C4-2B (cell line): Measurements from ENCODE around the gene CDK5RAP1.
"Not testable (repeated sequence)": the region's sequence is repeated elsewhere in the genome, so short reads cannot be mapped to it uniquely, and the experiment has no call there.

Experiments used
- H3K27ac ChIP-seq: fragments of 450-650 bp; 2 replicates; pipeline ENCODE4 v1.5.1; 2017
- ZFX ChIP-seq: fragments of 450-650 bp; IDR thresholded peaks from 2 replicates; pipeline ENCODE4 v1.6.1; 2017
- TF ChIP-seq, protein P1 (sequence below): fragments of 450-650 bp; conservative IDR thresholded peaks from 2 replicates; pipeline ENCODE4 v1.5.1; 2017; ENCODE audit warnings: mild to moderate bottlenecking

The CDK5RAP1 gene

DNA sequence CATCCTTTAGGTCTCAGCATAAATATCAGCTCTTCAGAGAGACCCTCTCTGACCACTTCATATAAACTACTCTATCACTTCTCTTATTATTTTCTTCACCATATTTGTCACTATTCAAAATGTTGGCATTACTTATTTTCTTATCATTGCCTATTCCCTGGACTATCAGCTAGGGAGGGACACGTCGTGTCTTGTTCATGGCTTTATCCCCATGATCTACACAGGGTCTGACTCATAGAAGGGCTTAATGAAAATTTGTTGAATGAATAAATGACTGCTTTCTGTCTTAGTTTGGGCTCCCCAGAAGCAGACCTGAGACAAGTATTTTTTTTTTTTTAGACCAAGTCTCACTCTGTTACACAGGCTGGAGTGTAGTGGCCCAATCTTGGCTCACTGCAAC is 3.0 kb upstream of the CDK5RAP1 start:
- TF ChIP-seq ZFX, result no peak
- TF ChIP-seq, protein P1, sequence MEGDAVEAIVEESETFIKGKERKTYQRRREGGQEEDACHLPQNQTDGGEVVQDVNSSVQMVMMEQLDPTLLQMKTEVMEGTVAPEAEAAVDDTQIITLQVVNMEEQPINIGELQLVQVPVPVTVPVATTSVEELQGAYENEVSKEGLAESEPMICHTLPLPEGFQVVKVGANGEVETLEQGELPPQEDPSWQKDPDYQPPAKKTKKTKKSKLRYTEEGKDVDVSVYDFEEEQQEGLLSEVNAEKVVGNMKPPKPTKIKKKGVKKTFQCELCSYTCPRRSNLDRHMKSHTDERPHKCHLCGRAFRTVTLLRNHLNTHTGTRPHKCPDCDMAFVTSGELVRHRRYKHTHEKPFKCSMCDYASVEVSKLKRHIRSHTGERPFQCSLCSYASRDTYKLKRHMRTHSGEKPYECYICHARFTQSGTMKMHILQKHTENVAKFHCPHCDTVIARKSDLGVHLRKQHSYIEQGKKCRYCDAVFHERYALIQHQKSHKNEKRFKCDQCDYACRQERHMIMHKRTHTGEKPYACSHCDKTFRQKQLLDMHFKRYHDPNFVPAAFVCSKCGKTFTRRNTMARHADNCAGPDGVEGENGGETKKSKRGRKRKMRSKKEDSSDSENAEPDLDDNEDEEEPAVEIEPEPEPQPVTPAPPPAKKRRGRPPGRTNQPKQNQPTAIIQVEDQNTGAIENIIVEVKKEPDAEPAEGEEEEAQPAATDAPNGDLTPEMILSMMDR, result no peak
- no peak overlapping the region for H3K27ac ChIP-seq

DNA sequence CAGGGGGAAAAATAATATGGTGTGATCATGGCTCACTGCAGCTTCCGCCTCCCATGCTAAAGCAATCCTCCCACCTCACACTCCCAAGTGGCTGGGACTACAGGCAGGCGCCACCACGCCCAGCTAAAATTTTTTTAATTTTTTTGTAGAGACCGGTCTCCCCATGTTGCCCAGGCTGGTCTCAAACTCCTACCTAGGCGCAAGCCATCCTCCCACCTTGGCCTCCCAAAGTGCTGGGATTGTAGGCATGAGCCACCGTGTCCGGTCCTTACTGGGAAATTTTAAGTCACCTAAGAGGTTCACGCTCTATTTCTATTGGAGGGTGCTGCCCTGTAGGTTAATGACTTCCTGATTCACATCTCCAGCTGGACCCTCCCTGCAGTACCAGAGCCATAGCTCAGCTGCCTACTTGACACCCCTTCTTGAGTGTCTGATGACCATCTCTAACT is 626 bp upstream of the CDK5RAP1 start:
- peak overlapping the region; percentile 74 for H3K27ac ChIP-seq
- TF ChIP-seq, protein P1, result no peak
- no peak for TF ChIP-seq ZFX

GRCh38 chr20:33400812-33401183 is 521 bp downstream of the CDK5RAP1 start:
- H3K27ac ChIP-seq, result peak overlapping the region; percentile 74
- TF ChIP-seq, protein P1, result no peak; the same call in 1 of the 2 replicates
- no peak for TF ChIP-seq ZFX

- TF ChIP-seq, protein P1, result no peak
- no peak for TF ChIP-seq ZFX
- no peak overlapping the region for H3K27ac ChIP-seq
These were observed 1.4 kb downstream of the CDK5RAP1 start for GRCh38 chr20:33399924-33400323.

- H3K27ac ChIP-seq, result no peak overlapping the region
- TF ChIP-seq, protein P1, result peak; percentile 32
- TF ChIP-seq ZFX, result no peak
These were observed 6.6 kb downstream of the CDK5RAP1 start for GRCh38 chr20:33394718-33395117.

DNA sequence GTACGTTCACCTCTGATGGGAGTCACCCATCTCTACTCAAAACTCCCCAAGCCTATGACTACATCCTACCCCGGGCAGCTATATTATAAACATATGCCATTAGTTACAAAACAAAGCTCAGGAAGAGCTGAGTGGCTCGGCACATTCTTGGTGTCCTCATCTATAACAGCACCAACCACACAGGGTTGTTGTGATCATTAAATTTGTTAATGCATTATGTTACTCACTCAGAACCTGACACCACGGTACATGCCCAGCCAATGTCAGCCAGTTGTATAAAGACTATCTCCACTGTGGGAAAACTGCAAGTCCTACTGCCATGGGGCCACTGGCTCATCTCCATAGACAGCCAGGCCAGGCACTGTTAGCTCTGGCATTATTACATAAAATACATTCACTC is 7.7 kb downstream of the CDK5RAP1 start:
- no peak for TF ChIP-seq ZFX
- TF ChIP-seq, protein P1, result no peak
- H3K27ac ChIP-seq, result no peak overlapping the region

DNA sequence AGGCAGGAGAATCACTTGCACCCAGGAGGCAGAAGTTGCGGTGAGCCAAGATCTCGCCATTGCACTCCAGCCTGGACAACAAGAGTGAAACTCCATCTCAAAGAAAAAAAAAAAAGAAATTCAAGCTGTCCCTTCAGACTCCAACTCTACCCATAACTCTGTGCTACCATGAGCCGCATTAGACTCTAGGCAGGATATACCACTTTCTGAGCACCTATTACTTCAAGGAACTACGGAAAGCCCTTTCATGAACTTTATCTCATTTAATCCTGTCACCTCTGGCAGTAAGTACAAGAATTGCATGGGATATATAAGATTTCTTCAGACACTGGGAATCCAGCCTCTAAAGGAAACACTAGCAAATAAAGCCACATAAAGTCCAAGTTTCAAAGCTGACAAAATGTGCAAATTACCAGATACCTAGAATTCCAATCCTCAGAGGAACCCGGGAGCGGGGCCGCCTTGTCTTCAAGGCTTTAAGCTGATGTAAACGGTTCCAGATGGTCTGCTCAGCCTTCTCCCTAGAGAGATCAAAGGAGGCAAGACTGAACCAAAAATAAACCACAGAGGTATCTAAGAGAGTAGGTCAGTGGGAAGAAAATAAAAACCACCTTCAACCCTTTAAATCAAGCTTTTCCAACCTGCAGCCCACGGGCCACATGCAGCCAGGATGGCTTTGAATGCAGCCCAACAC is 9.4 kb downstream of the CDK5RAP1 start:
- H3K27ac ChIP-seq, result no peak overlapping the region

DNA sequence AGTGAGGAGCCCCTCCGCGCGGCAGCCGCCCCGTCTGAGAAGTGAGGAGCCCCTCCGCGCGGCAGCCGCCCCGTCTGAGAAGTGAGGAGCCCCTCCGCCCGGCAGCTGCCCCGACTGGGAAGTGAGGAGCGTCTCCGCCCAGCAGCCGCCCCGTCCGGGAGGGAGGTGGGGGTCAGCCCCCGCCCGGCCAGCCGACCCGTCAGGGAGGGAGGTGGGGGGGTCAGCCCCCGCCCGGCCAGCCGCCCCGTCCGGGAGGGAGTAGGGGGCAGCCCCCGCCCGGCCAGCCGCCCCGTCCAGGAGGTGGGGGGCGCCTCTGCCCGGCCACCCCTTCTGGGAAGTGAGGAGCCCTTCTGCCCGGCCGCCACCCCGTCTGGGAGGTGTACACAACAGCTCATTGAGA is 12.0 kb downstream of the CDK5RAP1 start:
- H3K27ac ChIP-seq, result not testable (repeated sequence)

More for the DNA sequence above, 9.4 kb downstream of the CDK5RAP1 start:
- no peak for TF ChIP-seq ZFX
